HuH-7.5 (cell line): ENCODE results near the gene NUB1.

Experiments
- DNase-seq: peaks from one replicate; pipeline ENCODE4 v3.0.0; 2011; ENCODE audit warnings: low spot score

Gene NUB1

GRCh38 chr7:151389768-151390597 is 48.4 kb downstream of the NUB1 start:
- no peak for DNase-seq

GRCh38 chr7:151390598-151391357 is 49.2 kb downstream of the NUB1 start:
- no peak for DNase-seq

GRCh38 chr7:151391358-151391730 is 49.7 kb downstream of the NUB1 start:
- no peak for DNase-seq

GRCh38 chr7:151392002-151392401 is 50.4 kb downstream of the NUB1 start:
- no peak for DNase-seq

- no peak for DNase-seq
Observed at GRCh38 chr7:151392426-151392825, 50.8 kb downstream of the NUB1 start.

- DNase-seq: no peak
Observed at GRCh38 chr7:151393031-151393977, 51.7 kb downstream of the NUB1 start.

GRCh38 chr7:151394076-151395035 is 52.7 kb downstream of the NUB1 start:
- no peak for DNase-seq

- no peak for DNase-seq
Observed at GRCh38 chr7:151395036-151395367, 53.4 kb downstream of the NUB1 start.

GRCh38 chr7:151396328-151396970 is 54.8 kb downstream of the NUB1 start:
- no peak for DNase-seq

- no peak for DNase-seq
Observed at GRCh38 chr7:151397026-151397425, 55.4 kb downstream of the NUB1 start.

- DNase-seq: no peak
Observed at GRCh38 chr7:151398446-151399304, 57.1 kb downstream of the NUB1 start.

GRCh38 chr7:151399305-151399601 is 57.6 kb downstream of the NUB1 start:
- no peak for DNase-seq

GRCh38 chr7:151399906-151400305 is 58.3 kb downstream of the NUB1 start:
- no peak for DNase-seq

- no peak for DNase-seq
Observed at GRCh38 chr7:151400626-151401315, 59.2 kb downstream of the NUB1 start.

- no peak for DNase-seq
Observed at GRCh38 chr7:151402029-151402835, 60.6 kb downstream of the NUB1 start.

GRCh38 chr7:151403764-151404163 is 62.2 kb downstream of the NUB1 start:
- no peak for DNase-seq

GRCh38 chr7:151404216-151405011 is 62.8 kb downstream of the NUB1 start:
- DNase-seq: no peak

- DNase-seq: no peak
Observed at GRCh38 chr7:151405056-151405455, 63.4 kb downstream of the NUB1 start.
